Loucy (cell line): ENCODE results near the gene GLT8D2.

Source experiments
- H2AFZ ChIP-seq: fragments of 200-600 bp; sonication (generic); 2 replicates; pipeline ENCODE4 v1.6.0; 2016; ENCODE audit warnings: antibody characterized with exemption, mild to moderate bottlenecking, low read length, moderate library complexity
- H3F3A ChIP-seq: fragments of 200-600 bp; 2 replicates; pipeline ENCODE4 v1.6.0; 2016; ENCODE audit warnings: antibody characterized with exemption, low read depth, mild to moderate bottlenecking
- H3K27me3 ChIP-seq: fragments of 200-600 bp; sonication (generic); 2 replicates; pipeline ENCODE4 v1.6.1; 2014; ENCODE audit warnings: low read length, mild to moderate bottlenecking; ENCODE audit not compliant: insufficient read depth, poor library complexity, severe bottlenecking
- H3K36me3 ChIP-seq: fragments of 200-600 bp; sonication (generic); 2 replicates; pipeline ENCODE4 v1.6.1; 2016; ENCODE audit warnings: low read length; ENCODE audit not compliant: insufficient read depth
- H3K4me1 ChIP-seq: fragments of 200-600 bp; sonication (generic); 2 replicates; pipeline ENCODE4 v1.5.1; 2014; ENCODE audit warnings: low read length, mild to moderate bottlenecking; ENCODE audit not compliant: insufficient read depth, poor library complexity, severe bottlenecking
- H3K4me2 ChIP-seq: fragments of 200-600 bp; sonication (generic); 2 replicates; pipeline ENCODE4 v1.6.0; 2014; ENCODE audit warnings: antibody characterized with exemption, low read length, low read depth, mild to moderate bottlenecking; ENCODE audit not compliant: poor library complexity, severe bottlenecking
- H3K4me3 ChIP-seq: fragments of 200-600 bp; sonication (generic); 2 replicates; pipeline ENCODE4 v1.5.1; 2014; ENCODE audit warnings: low read length, mild to moderate bottlenecking, mixed read lengths; ENCODE audit not compliant: poor library complexity, severe bottlenecking
- H3K79me2 ChIP-seq: fragments of 200-600 bp; sonication (generic); 2 replicates; pipeline ENCODE4 v1.6.1; 2014; ENCODE audit warnings: low read length; ENCODE audit not compliant: insufficient read depth
- H3K9ac ChIP-seq: fragments of 200-600 bp; sonication (generic); 2 replicates; pipeline ENCODE4 v1.6.0; 2014; ENCODE audit warnings: mild to moderate bottlenecking, low read depth, low read length, moderate library complexity; ENCODE audit not compliant: poor library complexity, severe bottlenecking
- H3K9me2 ChIP-seq: fragments of 200-600 bp; sonication (generic); replicated peaks from 2 replicates; pipeline ENCODE4 v1.6.1; 2016; ENCODE audit warnings: low read depth, low read length, mixed read lengths
- H3K9me3 ChIP-seq: fragments of 200-600 bp; sonication (generic); 2 replicates; pipeline ENCODE4 v1.6.1; 2014; ENCODE audit warnings: mild to moderate bottlenecking, antibody characterized with exemption, low read length, low read depth; ENCODE audit not compliant: insufficient read depth
- H4K20me1 ChIP-seq: fragments of 200-600 bp; sonication (generic); 2 replicates; pipeline ENCODE4 v1.6.0; 2014; ENCODE audit warnings: antibody characterized with exemption, low read length, mild to moderate bottlenecking; ENCODE audit not compliant: insufficient read depth, poor library complexity, severe bottlenecking
- CTCF ChIP-seq: fragments of 200-600 bp; sonication (generic); conservative IDR thresholded peaks from 2 replicates; pipeline ENCODE4 v1.5.1; 2014; ENCODE audit warnings: mild to moderate bottlenecking, antibody characterized with exemption, low read length
- EZH2phosphoT487 ChIP-seq: fragments of 200-600 bp; IDR thresholded peaks from 2 replicates; pipeline ENCODE4 v1.6.1; 2018; ENCODE audit warnings: antibody characterized with exemption, mild to moderate bottlenecking, moderate library complexity, borderline replicate concordance

The GLT8D2 gene

DNA sequence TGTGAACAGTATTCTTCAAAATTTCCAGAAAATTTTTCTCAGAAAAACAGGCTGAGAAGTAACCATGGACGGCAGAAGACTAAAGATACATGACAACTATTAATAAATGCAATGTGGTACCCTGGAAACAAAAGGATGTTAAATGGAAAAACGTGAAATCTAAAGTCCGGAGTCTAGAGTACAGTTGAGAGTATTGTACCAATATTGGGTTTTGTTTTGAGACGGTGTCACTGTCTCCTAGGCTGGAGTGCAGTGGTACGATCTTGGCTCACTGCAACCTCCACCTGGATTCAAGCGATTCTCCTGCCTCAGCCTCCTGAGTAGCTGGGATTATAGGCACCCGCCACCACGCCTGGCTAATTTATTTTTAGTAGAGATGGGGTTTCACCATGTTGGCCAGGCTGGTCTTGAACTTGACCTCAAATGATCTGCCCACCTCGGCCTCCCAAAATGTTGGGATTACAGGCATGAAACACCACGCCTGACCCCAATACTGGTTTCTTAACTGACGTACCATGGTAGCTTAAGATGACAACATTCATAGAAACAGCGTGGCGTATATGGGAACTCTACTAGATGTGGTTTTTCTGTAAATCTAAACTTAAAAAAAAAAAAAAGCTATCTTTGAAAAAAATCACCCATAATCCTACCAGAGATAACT lies 101.1 kb downstream of the GLT8D2 start:
- Histone ChIP-seq H3K9me2 (no peaks in the 10 kb centered on the region), H2AFZ (no peak overlapping the region), H3F3A (no peaks in the 10 kb centered on the region), H4K20me1 (peaks cover 39% of the 10 kb centered on the region), H3K4me1 (no peaks in the 10 kb centered on the region), H3K4me3 (no peak overlapping the region), H3K79me2 (peaks cover 17% of the 10 kb centered on the region; the same call in 1 of the 2 replicates), H3K9ac (no peak overlapping the region), H3K4me2 (no peak overlapping the region), H3K9me3 (no peaks in the 10 kb centered on the region), H3K27me3 (no peaks in the 10 kb centered on the region), H3K36me3 (peaks cover 98% of the 10 kb centered on the region)
- no peak for TF ChIP-seq EZH2phosphoT487

DNA sequence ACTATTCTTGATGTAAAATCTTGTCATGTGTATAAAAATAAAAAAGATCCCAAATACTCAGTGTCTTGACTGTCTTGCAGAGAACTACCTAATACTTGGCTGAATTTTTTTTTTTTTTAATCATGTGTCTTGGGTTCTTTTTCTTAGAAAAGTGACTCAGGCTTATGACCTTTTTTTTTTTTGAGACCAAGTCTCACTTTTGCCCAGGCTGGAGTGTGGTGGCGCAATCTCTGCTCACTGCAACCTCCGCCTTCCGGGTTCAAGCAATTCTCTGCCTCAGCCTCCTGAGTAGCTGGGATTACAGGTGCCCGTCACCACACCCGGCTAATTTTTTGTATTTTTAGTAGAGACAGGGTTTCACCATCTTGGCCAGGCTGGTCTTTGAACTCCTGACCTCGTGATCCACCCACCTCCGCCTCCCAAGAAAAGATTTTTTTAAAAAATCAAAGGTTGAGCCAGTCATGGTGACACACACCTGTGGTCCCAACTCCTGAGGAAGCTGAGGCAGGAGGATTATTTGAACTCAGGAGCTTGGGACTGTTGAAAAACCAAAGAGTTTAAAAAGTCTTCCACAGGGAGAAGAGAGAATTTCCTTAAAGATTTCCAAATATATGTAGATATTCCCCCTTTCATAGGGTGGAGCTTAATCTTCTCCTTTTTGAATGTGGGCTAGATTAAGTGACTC lies 102.0 kb downstream of the GLT8D2 start:
- Histone ChIP-seq H3K27me3 (no peaks in the 10 kb centered on the region), H3F3A (no peaks in the 10 kb centered on the region), H3K79me2 (peaks cover 11% of the 10 kb centered on the region; the same call in 1 of the 2 replicates), H4K20me1 (peaks cover 46% of the 10 kb centered on the region), H3K4me1 (peaks cover under 1% of the 10 kb centered on the region), H3K36me3 (peaks cover 98% of the 10 kb centered on the region), H3K9me2 (no peaks in the 10 kb centered on the region), H2AFZ (no peak overlapping the region), H3K9me3 (no peaks in the 10 kb centered on the region), H3K4me3 (no peak overlapping the region), H3K4me2 (no peak overlapping the region), H3K9ac (no peak overlapping the region)
- TF ChIP-seq CTCF (no peak), EZH2phosphoT487 (no peak)

- Histone ChIP-seq H3K4me3 (no peak overlapping the region), H3K36me3 (peaks cover 100% of the 10 kb centered on the region), H3K4me2 (no peak overlapping the region), H3K9ac (no peak overlapping the region), H2AFZ (no peak overlapping the region), H3K4me1 (peaks cover 13% of the 10 kb centered on the region), H3K9me2 (no peaks in the 10 kb centered on the region), H3K9me3 (no peaks in the 10 kb centered on the region), H3F3A (no peaks in the 10 kb centered on the region), H3K79me2 (peaks cover 37% of the 10 kb centered on the region), H4K20me1 (peaks cover 70% of the 10 kb centered on the region), H3K27me3 (no peaks in the 10 kb centered on the region)
- TF ChIP-seq CTCF (no peak), EZH2phosphoT487 (no peak)
Observed at GRCh38 chr12:103944964-103945363, 105.0 kb downstream of the GLT8D2 start.
